ENCODE data around the gene HMSD. TPM values are rescaled to one million over a fixed set of nuclear protein-coding genes. Genes with fewer than 3 reads are reported as not detected.

HMSD gene, protein sequence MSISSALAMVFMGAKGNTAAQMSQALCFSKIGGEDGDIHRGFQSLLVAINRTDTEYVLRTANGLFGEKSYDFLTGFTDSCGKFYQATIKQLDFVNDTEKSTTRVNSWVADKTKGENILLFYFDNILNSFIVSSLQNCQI
- total RNA-seq: not detected

DNA sequence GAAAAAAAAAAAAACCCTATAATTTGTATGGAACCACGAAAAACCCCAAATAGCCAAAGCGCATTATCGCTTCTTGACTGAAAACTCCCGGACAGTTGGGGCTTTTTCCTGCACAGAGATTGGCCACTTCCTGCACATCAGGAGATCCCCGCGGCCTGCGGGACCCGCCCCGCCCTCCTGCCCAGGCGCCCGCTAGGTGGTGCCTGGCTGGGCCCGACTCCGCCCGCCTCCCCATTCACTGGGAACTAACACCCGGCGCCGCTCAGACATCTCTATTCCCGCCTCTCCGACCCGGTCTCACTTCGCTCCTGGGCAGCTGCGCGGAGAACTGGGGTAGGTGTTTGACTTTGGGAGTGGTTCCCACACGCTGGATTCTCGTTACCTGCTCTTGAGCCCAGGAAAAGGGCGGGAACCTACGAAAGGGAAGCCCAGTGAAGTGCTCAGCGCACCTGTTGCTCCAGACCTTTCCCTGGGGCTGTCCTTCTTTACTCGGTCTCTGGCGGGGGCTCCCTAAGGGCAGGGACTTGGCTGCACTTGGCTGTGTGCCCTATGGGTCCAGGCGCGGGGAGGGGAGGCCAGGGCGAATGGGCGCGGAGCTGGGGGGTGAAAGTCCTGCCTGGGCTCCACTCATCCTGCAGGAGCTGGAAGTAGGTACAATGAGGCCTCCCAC, at the start of gene HMSD:
HMSD (plus strand) TSS at position 234 of the 670 bp plus-strand sequence. CDS start 4,155 bp downstream, outside the sequence.
- no peaks in the 10 kb centered on the region for H3K36me3 ChIP-seq
- H3K27me3 ChIP-seq: peaks cover 0 to 10% (median 10%) of the 10 kb centered on the region in 3 donors
- in situ Hi-C loops (cut with MboI; ENCODE audit: low sequenced_read_pairs in 4 of 4): loop anchor here in 1 of 4 donors (25.0 kb wide), 1 partner anchor 112 kb away; no protein-coding TSS in a partner anchor
- no peaks in the 10 kb centered on the region for H3K9me3 ChIP-seq
- TF ChIP-seq, protein P1, sequence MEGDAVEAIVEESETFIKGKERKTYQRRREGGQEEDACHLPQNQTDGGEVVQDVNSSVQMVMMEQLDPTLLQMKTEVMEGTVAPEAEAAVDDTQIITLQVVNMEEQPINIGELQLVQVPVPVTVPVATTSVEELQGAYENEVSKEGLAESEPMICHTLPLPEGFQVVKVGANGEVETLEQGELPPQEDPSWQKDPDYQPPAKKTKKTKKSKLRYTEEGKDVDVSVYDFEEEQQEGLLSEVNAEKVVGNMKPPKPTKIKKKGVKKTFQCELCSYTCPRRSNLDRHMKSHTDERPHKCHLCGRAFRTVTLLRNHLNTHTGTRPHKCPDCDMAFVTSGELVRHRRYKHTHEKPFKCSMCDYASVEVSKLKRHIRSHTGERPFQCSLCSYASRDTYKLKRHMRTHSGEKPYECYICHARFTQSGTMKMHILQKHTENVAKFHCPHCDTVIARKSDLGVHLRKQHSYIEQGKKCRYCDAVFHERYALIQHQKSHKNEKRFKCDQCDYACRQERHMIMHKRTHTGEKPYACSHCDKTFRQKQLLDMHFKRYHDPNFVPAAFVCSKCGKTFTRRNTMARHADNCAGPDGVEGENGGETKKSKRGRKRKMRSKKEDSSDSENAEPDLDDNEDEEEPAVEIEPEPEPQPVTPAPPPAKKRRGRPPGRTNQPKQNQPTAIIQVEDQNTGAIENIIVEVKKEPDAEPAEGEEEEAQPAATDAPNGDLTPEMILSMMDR (IDR thresholded peaks at IDR 0.05 in 4 of 5, conservative IDR thresholded peaks at IDR 0.05 in 1 of 5): peak in 1 of 5 experiments; percentile 32
- TF ChIP-seq POLR2A (IDR thresholded peaks at IDR 0.05): no peak
- no peak for ATAC-seq
- H3K4me1 ChIP-seq: no peaks in the 10 kb centered on the region
- no peak within 1 kb of the TSS for H3K27ac ChIP-seq
- intact Hi-C loops (cut with DNase I; ENCODE audit: low total_unique reads): no loop called here
- DNase-seq: no peak
- H3K4me3 ChIP-seq: peak within 1 kb of the TSS; percentile 25 to 41 (median 30)

DNA sequence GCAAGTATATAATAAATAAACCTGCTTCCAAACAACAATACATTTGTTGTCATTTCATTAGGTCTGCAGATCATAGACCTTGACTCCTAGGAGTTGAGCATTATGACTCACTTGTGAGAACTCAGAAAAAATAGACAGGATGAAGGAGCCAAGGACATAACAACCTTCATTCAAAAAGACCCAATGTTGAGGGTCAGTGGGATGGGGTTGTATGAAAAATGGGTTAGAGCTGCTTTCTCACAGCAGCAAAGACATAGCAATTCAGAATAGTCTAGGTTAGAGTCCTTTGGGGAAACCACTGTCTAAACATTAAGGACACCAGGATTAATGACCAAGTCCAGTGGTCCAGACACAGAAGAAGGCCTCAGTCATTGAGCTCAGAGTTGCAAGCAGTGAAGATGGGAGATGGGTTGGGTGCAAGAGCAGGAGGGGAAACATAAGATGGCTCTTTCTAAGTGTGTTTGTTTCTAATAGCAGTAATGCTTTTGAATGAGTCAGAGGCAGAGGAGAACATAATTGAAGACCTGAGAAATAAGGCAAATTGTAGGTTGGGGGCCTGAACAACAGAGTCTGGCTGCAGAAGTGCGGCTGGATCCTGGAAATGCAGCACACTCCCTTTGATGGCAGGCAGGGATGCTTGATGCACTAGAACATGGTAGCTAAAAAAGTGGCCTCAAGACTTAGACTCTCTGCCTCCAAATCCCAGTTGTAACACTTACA, 45.1 kb upstream of the HMSD start:
- TF ChIP-seq, protein P1 (IDR thresholded peaks at IDR 0.05 in 4 of 5, conservative IDR thresholded peaks at IDR 0.05 in 1 of 5): no peak
- no peak for TF ChIP-seq POLR2A (IDR thresholded peaks at IDR 0.05)
- ATAC-seq: no peak
- H3K4me3 ChIP-seq: no peak overlapping the region
- no peaks in the 10 kb centered on the region for H3K27me3 ChIP-seq
- H3K36me3 ChIP-seq: no peaks in the 10 kb centered on the region
- H3K9me3 ChIP-seq: no peaks in the 10 kb centered on the region
- in situ Hi-C loops (cut with MboI; ENCODE audit: low sequenced_read_pairs in 4 of 4): no loop called here
- intact Hi-C loops (cut with DNase I; ENCODE audit: low total_unique reads): no loop called here
- H3K4me1 ChIP-seq: no peaks in the 10 kb centered on the region
- DNase-seq: no peak
- no peak overlapping the region for H3K27ac ChIP-seq

DNA sequence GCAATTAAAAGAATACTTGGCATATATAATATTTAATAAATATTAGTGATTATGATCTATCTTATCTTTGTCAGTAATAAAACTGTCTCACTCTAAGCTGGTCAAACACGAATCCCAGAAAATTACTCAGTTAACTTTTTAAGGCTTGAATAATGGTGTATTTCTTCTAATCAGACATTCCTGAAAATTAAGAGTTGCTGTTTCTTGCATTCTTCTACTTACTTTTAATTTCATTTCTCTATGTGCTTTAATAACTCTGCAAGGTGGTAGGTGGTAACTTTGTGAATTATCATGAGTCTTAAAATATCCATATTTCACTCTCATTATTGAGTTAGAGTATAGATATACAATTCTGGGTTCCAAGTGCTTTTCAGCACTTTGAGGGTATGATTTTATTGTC, 44.4 kb upstream of the HMSD start:
- DNase-seq: no peak
- in situ Hi-C loops (cut with MboI; ENCODE audit: low sequenced_read_pairs in 4 of 4) (no loop called here), intact Hi-C loops (cut with DNase I; ENCODE audit: low total_unique reads) (no loop called here)
- Histone ChIP-seq H3K4me1 (no peaks in the 10 kb centered on the region), H3K36me3 (no peaks in the 10 kb centered on the region), H3K27me3 (no peaks in the 10 kb centered on the region), H3K27ac (no peak overlapping the region), H3K4me3 (no peak overlapping the region), H3K9me3 (no peaks in the 10 kb centered on the region)
- TF ChIP-seq POLR2A (IDR thresholded peaks at IDR 0.05): no peak
- TF ChIP-seq, protein P1 (IDR thresholded peaks at IDR 0.05 in 4 of 5, conservative IDR thresholded peaks at IDR 0.05 in 1 of 5): no peak
- no peak for ATAC-seq

DNA sequence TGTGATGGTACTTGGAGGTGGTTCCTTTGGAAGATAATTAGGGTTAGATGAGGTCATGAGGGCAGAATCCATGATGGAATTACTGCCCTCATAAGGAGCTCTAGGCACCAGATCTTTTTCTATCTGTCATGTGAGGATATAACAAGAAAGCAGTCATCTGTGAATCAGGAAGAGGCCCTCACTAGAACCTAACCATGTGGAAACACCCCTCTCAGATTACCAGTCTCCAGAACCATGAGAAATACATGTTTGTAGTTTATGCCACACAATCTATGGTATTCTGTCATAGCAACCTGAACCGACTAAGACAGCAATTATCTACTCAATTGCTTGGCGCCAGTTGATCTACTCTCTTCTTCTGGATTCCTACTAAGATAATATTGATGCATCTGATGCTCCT, 43.7 kb upstream of the HMSD start:
- DNase-seq (no peak), ATAC-seq (no peak)
- Histone ChIP-seq H3K4me1 (no peaks in the 10 kb centered on the region), H3K9me3 (no peaks in the 10 kb centered on the region), H3K4me3 (no peak overlapping the region), H3K36me3 (no peaks in the 10 kb centered on the region), H3K27ac (no peak overlapping the region), H3K27me3 (no peaks in the 10 kb centered on the region)
- no peak for TF ChIP-seq POLR2A (IDR thresholded peaks at IDR 0.05)
- TF ChIP-seq, protein P1 (IDR thresholded peaks at IDR 0.05 in 4 of 5, conservative IDR thresholded peaks at IDR 0.05 in 1 of 5): no peak
- intact Hi-C loops (cut with DNase I; ENCODE audit: low total_unique reads): no loop called here
- in situ Hi-C loops (cut with MboI; ENCODE audit: low sequenced_read_pairs in 4 of 4): no loop called here

Data from gastrocnemius medialis (tissue), 4 donors.